GM12892 (cell line): Measurements from ENCODE around the gene UBE2M.

Experiments used
- POLR2A ChIP-seq: IDR thresholded peaks from 2 replicates; pipeline ENCODE4 v1.6.1; 2011; ENCODE audit warnings: low read depth, low read length, control low read depth
- POLR2AphosphoS5 ChIP-seq: IDR thresholded peaks from 2 replicates; pipeline ENCODE4 v1.6.1; 2011; ENCODE audit warnings: low read depth, low read length, control low read depth
- TAF1 ChIP-seq: IDR thresholded peaks from 2 replicates; pipeline ENCODE4 v1.6.1; 2011; ENCODE audit warnings: low read depth, mild to moderate bottlenecking, control low read depth, low read length, borderline replicate concordance

DNA sequence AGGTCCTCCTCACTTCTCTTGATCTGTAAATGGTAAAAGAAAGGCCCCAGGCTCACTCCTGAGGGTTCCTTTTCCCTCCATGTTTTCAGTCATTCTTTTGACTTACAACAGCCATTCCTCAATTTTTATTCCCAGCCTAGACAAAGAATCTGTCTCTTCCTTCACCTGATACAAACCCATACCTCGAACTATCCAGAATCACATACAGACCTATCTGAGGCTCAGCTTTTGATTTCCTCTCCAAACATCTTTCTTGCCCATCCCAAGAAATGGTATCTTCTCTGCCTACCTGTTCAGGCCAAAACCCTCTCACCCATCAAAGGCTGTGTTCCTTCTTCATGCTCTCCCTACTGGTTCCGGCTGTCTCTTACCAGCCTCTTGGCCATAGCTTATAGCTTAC, 5.8 kb downstream of the UBE2M start:
- no peak for TF ChIP-seq POLR2A
- no peak for TF ChIP-seq POLR2AphosphoS5
- TF ChIP-seq TAF1 = no peak
